HL-60 (cell line): ENCODE data around the gene ZBED3.
"Not testable (repeated sequence)": the region's sequence is repeated elsewhere in the genome, so short reads cannot be mapped to it uniquely, and the experiment has no call there.

Source experiments
- DNase-seq, 2 experiments: peaks; one replicate each; pipeline ENCODE4 v3.0.0-alpha.2; 2010 to 2020; ENCODE audit warnings: low read depth in 1 of 2, low spot score in 1 of 2
- H3K27ac ChIP-seq: fragments of 250-450 bp; sonication (Bioruptor Pico); replicated peaks from 2 replicates; pipeline ENCODE4 v1.5.1; 2020; ENCODE audit warnings: mild to moderate bottlenecking, moderate library complexity
- H3K27me3 ChIP-seq: fragments of 250-450 bp; sonication (Bioruptor Pico); 2 replicates; pipeline ENCODE4 v1.5.1; 2021; ENCODE audit warnings: mild to moderate bottlenecking, moderate library complexity; ENCODE audit not compliant: insufficient read depth, poor library complexity, severe bottlenecking
- H3K4me3 ChIP-seq: replicated peaks from 2 replicates; pipeline ENCODE4 v1.5.1; 2011; ENCODE audit warnings: mild to moderate bottlenecking, control low read depth, low read length; ENCODE audit not compliant: insufficient read depth
- CTCF ChIP-seq: IDR thresholded peaks from one replicate; pipeline ENCODE4 v1.5.1; 2011; ENCODE audit warnings: low read length, control low read depth, inconsistent platforms; ENCODE audit not compliant: insufficient read depth
- GABPA ChIP-seq: IDR thresholded peaks from 2 replicates; pipeline ENCODE4 v1.6.1; 2012; ENCODE audit warnings: low read depth
- POLR2AphosphoS5 ChIP-seq: IDR thresholded peaks from 2 replicates; pipeline ENCODE4 v1.6.1; 2012; ENCODE audit warnings: low read depth
- REST ChIP-seq: IDR thresholded peaks from 2 replicates; pipeline ENCODE4 v1.6.1; 2012; ENCODE audit warnings: low read depth; ENCODE audit not compliant: insufficient replicate concordance
- SPI1 ChIP-seq: IDR thresholded peaks from 2 replicates; pipeline ENCODE4 v1.6.1; 2012; ENCODE audit warnings: low read depth, mild to moderate bottlenecking, borderline replicate concordance

ZBED3 gene

GRCh38 chr5:77120706-77121105 is 33.6 kb upstream of the ZBED3 start:
- DNase-seq = no peak
- no peak for TF ChIP-seq GABPA
- no peak for TF ChIP-seq SPI1
- TF ChIP-seq POLR2AphosphoS5 = no peak
- no peak for TF ChIP-seq REST
- TF ChIP-seq CTCF = no peak
- Histone ChIP-seq H3K27ac (no peak overlapping the region), H3K27me3 (no peaks in the 10 kb centered on the region), H3K4me3 (no peak overlapping the region)

GRCh38 chr5:77120086-77120485 is 33.0 kb upstream of the ZBED3 start:
- no peak overlapping the region for H3K27ac ChIP-seq
- no peak overlapping the region for H3K4me3 ChIP-seq
- H3K27me3 ChIP-seq = no peaks in the 10 kb centered on the region
- DNase-seq = no peak
- TF ChIP-seq GABPA = no peak
- TF ChIP-seq SPI1 = no peak
- TF ChIP-seq CTCF = no peak
- no peak for TF ChIP-seq POLR2AphosphoS5
- TF ChIP-seq REST = no peak

GRCh38 chr5:77117161-77117560 is 30.1 kb upstream of the ZBED3 start:
- Histone ChIP-seq H3K27ac (no peak overlapping the region), H3K4me3 (no peak overlapping the region), H3K27me3 (no peaks in the 10 kb centered on the region)
- DNase-seq = peak in 1 of 2 experiments; percentile 1
- TF ChIP-seq SPI1 = peak; percentile 73; the same call in 1 of the 2 replicates
- no peak for TF ChIP-seq CTCF

GRCh38 chr5:77107035-77107434 is 19.9 kb upstream of the ZBED3 start:
- H3K27ac ChIP-seq, H3K4me3 ChIP-seq, H3K27me3 ChIP-seq, DNase-seq: not testable (repeated sequence)
